Activated CD8-positive, alpha-beta memory T cell treated with anti-CD3 and anti-CD28 coated beads, Interleukin-2, amount 50 U/mL, for 24 hours (primary cell): ENCODE measurements around the gene LRMDA.

Experiments
- DNase-seq: peaks from one replicate; pipeline ENCODE4 v3.0.0-alpha.2; 2020; ENCODE audit errors: extremely low read depth

Gene LRMDA

DNA sequence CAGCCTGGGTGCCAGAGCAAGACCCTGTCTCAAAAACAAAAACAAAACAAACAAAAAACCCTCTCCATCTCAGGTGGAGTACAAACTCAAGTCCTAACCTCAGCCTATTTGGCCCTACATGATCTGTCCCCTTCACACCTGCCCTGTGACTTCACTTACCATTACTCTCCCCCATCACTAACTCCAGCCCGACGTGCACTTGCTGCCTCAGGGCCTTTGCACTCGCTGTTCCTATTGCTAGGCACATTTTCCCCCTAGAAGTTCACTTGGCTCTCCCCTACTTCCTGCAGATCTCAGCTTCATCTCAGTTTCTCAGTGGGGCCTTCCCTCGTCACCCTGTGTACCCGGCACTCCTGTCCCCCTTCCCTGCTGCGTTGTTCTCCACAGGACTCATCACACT is 8.5 kb upstream of the LRMDA start:
- no peak for DNase-seq

DNA sequence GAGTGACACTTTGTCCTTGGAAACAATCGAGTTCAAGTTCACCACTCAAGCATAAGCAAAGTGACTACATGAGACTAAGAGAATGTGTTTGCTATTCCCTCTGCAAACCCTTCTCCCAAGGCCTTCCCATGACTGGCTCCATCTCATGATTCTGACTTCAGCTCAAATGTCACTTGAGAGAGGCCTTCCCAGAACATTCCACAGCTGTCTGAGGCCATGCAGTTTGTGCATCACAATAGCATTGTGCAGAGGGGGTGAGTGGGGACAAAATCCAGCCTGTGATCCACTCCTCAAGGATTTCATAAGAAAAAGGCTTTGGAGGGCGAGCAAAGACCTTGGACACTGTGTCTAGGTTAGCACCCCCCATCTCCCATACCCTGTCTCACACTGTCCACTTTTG is 6.9 kb upstream of the LRMDA start:
- DNase-seq = no peak

GRCh38 chr10:75425291-75426079 is 5.9 kb upstream of the LRMDA start:
- no peak for DNase-seq

GRCh38 chr10:75426880-75427279 is 4.5 kb upstream of the LRMDA start:
- no peak for DNase-seq

DNA sequence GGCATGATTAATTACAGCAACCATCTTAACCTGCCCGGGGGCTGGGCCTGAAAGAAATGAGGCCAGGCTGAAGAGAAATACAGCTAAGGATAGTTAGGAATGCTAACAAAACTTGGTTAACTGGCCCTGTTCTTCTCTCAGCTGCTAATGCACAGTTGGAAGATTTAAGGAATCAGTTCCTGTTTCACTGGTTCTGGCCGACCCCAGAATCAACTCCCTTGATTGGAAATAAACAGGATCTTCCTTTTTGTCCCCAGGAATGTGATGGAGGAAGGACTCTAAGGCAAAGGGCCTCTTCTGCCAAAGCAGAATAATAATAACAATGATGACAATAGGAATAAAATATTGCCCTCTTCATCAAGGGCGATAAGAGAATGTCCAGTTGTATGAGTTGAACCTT is 3.5 kb upstream of the LRMDA start:
- DNase-seq = no peak

DNA sequence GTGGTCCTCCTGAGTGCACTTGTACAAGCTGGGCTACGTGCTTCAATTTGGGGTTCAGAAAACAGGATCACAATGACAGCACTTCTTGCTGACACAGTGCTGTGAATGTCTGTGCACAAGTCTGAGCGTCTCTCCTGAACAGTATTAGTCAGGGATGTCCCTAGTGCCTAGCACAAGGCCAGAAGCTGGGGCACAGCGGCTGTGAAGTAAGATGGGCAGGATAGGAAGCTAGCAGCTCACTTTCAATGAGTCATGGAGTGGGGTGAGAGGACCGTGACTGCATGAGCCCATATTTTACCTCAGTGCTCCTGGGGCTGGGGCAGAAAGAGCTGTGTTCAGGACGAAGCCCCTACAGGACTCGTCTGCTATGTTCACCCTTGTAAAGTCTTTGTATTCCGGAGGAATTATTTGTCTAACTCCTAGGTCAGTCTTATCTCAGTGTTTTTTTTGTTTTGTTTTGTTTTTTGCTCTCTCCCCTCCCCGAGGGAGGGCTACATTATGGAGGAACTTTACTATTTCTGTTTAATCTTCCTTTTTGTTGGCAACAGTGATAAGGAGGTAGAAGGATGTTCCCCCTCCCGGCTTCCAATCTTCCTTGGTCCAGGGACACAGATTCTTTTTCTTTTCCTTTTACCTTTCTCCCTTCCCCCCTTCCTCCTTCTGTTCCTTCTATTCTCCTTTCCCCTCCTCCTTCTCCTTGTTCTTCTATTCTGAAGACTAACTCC is 2.8 kb upstream of the LRMDA start:
- no peak for DNase-seq

GRCh38 chr10:75429159-75429827 is 2.1 kb upstream of the LRMDA start:
- no peak for DNase-seq

DNA sequence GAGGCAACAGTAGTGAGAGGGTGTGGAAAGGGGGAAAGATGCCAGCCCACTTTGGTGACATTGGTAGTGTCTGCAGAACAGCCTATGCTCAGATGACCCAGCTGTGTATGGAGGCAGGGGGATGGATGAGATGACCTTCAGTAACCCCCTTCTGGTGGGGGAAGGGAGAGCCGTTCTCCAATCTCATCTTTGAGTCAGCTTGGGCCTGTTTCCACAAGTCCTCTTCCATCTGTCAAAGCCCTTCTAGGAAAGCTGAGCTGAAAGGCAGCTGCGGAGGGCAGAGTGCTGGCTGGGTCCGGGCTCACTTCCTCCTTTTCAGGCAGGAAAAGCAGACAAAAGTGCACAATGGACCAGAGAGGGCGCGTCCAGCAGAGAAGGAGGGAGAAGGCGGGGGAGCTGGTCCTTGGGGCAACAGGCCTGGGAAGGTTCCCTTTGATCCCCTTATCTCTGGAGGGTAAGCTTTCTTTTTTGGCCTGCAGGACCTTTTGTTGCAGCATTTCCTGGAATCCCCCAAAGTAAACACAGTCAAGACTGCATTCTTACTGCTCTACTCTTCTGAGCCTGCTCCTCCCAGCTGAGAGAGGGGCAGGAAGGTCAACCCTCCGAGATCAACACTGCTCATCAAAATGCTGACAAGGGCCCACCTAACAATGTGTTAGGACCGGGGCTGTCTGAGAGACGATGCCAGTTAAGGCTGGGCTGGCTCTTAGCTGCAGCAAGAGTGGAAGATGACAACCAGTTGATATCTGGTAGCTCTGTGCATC is 1.2 kb upstream of the LRMDA start:
- DNase-seq = no peak

- no peak for DNase-seq
Measured at GRCh38 chr10:75432176-75432575, 752 bp downstream of the LRMDA start.

DNA sequence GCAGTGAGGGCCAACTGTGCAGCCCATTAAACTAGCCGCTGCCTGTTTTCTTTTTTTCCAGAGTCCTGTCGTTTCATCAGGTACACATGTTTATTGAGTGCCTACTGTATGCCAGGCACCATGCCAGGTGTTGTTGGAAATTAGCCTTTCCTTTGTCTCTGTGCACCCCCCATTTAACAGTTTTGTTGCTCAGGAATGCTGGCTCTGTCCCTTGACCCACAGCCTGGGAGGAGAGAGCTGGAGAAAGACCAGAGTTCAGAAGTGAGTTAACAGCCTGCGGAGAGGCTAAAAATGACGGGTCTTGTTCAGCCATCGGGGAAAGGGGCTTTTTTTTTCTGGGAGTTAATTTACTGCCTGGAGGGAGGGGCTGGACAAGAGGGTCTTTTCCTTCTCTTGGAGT is 1.3 kb downstream of the LRMDA start:
- no peak for DNase-seq

- DNase-seq = no peak
Measured at GRCh38 chr10:75433216-75433615, 1.8 kb downstream of the LRMDA start.

GRCh38 chr10:75434291-75434690 is 2.9 kb downstream of the LRMDA start:
- no peak for DNase-seq

DNA sequence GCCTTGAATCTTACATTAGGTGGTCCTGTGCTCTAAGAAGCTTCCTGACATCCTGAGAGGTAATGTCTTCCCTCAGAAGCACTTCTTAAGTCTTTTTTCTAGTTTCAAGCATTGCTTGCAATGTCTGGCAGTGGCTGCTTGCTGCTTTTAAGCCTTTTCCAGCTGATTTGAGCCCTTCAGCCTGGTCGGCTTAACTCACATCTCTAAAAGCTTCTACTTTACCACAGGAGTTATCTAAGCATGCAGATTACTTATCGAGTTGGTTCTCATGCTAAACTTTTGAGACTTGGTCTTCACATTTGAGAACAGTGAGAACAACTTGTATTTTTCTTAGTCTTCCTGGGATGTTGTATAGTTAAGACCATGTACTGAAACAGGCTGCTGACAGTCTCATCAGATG is 3.9 kb downstream of the LRMDA start:
- DNase-seq = no peak

DNA sequence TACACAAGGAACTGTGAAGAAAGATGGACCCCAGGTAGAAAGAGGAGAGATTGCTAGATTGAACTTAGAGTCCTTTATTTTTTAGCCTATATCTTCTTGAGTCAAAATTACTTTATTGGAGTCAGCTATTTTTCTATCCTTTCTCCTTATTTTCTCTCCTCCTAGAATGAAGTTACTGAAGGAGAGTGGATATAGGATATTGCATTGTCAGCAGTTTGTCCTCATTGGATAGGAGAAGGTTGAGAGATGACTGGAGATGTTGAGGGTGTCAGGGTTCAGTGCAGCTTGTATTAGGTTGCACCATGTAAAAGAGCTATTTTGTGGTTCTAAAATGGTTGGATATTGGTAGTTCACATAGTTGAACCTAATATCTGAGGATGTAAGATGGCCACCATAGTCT is 5.5 kb downstream of the LRMDA start:
- no peak for DNase-seq

DNA sequence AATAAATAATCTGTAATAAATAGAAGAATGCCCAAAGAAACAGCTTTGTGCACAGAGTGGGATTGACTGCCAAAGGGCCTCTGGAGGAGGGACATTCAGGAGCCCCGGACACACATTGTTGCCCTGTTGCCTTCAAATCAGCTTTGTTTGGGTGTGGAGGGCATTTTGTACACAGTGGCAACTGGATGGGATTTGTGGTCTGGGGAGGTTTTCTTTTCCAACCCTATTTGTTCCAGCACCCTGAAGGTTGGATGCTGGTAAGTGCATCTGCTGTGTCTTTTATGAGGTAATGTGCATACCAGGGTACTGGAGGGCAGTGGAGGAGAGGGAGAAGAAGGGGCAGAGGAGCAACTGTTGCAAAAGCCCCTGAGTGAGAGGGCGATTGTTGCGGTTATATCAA is 6.3 kb downstream of the LRMDA start:
- no peak for DNase-seq

DNA sequence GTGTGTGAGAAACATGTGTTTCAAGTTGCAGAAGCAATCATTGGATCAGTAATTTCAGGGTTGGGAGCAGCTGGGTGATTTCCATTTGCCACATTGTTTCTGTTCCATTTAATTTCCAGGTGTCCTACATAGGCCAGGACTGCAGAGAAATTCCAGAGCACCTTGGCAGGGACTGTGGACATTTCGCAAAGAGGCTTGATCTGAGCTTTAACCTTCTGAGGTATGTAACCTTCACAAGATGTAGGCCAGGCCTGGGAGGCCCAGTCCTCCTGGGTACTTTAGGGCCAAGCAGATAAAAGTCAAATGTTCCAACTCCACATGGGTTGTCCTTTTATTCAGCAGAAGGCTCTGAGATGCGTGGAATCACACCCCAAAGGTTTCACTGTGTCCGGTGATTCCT is 6.9 kb downstream of the LRMDA start:
- no peak for DNase-seq

DNA sequence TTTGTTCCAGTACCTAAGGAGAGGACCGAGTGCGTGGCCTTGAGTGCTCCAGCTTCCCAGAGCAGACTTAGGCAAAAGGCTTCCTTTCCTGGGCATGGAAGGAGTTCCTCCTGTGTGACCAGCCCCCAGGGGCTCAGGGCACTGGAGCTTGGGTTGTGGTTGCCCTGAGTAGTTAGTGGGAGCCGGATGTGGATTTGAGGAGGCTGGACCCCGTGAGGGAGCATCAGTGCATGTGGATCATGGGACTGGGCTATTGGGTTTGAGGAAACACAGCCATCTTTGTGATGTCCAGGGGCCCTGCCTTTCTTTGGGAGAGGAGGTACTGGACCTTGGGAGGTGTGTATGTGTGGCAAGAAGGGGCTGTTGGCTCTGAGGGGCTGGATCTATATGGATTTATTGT is 8.4 kb downstream of the LRMDA start:
- no peak for DNase-seq

DNA sequence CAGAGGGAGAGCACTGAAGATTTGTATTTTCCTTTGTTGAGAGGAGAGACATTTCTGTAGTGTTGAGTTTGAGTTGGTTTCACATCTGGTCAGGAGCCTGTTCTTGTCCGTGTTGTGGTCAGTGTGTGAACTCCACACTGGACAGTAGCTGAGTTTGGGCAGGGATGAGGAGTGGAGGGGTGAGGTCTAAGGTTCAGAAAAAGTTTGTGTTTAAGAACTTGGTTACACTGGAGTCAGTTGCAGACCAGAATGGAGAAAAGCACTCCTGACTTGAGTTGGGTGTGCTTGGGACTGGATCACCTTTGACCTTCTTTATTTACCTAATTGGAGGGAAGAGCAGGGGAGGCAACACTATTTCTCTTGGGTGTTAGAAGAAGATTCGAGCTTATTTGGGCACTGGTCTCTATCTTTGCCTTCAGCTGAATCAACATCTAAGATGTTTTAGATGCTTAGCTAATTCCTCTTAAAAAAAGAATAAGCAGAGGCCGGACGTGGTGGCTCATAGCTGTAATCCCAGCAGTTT is 8.9 kb downstream of the LRMDA start:
- no peak for DNase-seq

DNA sequence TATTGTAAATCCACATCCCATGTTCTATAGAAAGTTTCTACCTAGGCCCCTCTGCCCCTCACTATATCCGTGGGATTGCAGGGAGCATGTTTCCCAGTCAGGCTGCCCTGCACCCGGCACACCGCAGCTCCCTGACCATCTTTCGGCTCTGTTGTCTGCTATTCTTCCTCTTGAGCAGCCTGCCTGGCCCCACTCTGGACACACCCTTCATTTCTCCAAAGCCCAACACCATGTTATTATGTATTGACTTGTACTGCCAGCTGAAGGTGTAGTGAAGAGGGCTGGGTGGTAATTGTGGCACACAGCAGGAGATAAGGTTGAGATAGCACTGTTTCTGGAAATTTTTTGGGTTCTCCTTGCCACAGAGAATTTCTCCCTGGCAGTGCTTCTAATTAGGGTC is 9.8 kb downstream of the LRMDA start:
- no peak for DNase-seq

DNA sequence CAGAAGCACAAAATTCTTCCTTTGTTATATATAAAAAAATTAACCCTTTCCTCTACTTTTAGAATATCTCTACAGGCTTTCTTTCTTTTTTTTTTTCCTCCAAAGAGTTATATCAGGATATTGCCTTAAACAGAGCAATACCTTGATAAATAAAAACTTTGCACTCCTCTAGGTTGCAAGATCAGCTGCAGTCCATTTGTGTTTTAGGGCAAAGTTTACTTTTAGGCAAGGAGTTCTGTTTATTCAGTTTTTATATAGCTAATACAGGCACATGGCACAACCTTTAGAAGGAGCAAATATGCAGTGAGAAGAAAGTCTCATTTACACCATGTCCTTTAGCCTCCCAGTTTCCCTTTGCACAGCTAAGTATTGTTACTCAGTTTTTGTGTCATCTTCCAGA is 10.3 kb downstream of the LRMDA start:
- DNase-seq = no peak

- DNase-seq = no peak
Measured at GRCh38 chr10:75443362-75443761, 11.9 kb downstream of the LRMDA start.

- no peak for DNase-seq
Measured at GRCh38 chr10:75444781-75445386, 13.5 kb downstream of the LRMDA start.
